H9 (cell line): ENCODE measurements around the gene ERC1. TPM values are rescaled to one million over a fixed set of nuclear protein-coding genes. Genes with fewer than 3 reads are reported as not detected.
A peak's percentile ranks its signal among the peaks of the same experiment; 100 is the strongest.

Experiments used
- DNase-seq: peaks from one replicate; pipeline ENCODE4 v3.0.0-alpha.2; 2017
- H2AFZ ChIP-seq: one replicate; pipeline ENCODE4 v1.6.1; 2013; ENCODE audit warnings: mild to moderate bottlenecking, low read length, control low read depth, moderate library complexity
- H2AK5ac ChIP-seq: 2 replicates; pipeline ENCODE4 v1.6.1; 2013; ENCODE audit warnings: low read length, control low read depth, mixed read lengths; ENCODE audit not compliant: insufficient read length
- H2BK120ac ChIP-seq: one replicate; pipeline ENCODE4 v1.6.1; 2013; ENCODE audit warnings: low read depth, mild to moderate bottlenecking, low read length, control low read depth, inconsistent platforms; ENCODE audit not compliant: poor library complexity, severe bottlenecking
- H2BK12ac ChIP-seq: 2 replicates; pipeline ENCODE4 v1.6.1; 2013; ENCODE audit warnings: low read length, control low read depth, mixed read lengths, low read depth; ENCODE audit not compliant: insufficient read length
- H2BK15ac ChIP-seq: 2 replicates; pipeline ENCODE4 v1.6.1; 2013; ENCODE audit warnings: low read depth, low read length, control low read depth
- H2BK20ac ChIP-seq: one replicate; pipeline ENCODE4 v1.6.1; 2013; ENCODE audit warnings: low read depth, mild to moderate bottlenecking, low read length, control low read depth, inconsistent platforms; ENCODE audit not compliant: poor library complexity, severe bottlenecking
- H2BK5ac ChIP-seq: 2 replicates; pipeline ENCODE4 v1.6.1; 2013; ENCODE audit warnings: low read length, control low read depth, mixed read lengths; ENCODE audit not compliant: insufficient read length
- H3K14ac ChIP-seq: 2 replicates; pipeline ENCODE4 v1.6.1; 2013; ENCODE audit warnings: low read length, control low read depth; ENCODE audit not compliant: insufficient read depth
- H3K18ac ChIP-seq: 2 replicates; pipeline ENCODE4 v1.6.1; 2013; ENCODE audit warnings: low read depth, mild to moderate bottlenecking, mixed read lengths, low read length, control low read depth; ENCODE audit not compliant: insufficient read length
- H3K23ac ChIP-seq: 2 replicates; pipeline ENCODE4 v1.6.1; 2013; ENCODE audit warnings: low read length, control low read depth, mixed read lengths, low read depth; ENCODE audit not compliant: insufficient read length
- H3K23me2 ChIP-seq: 2 replicates; pipeline ENCODE4 v1.6.1; 2013; ENCODE audit warnings: low read depth, mild to moderate bottlenecking, mixed read lengths, low read length, control low read depth; ENCODE audit not compliant: insufficient read length, poor library complexity, severe bottlenecking
- H3K27ac ChIP-seq: 2 replicates; pipeline ENCODE4 v1.5.1; 2013; ENCODE audit warnings: low read length, control low read depth, mixed read lengths, low read depth; ENCODE audit not compliant: insufficient read length
- H3K27me3 ChIP-seq: 2 replicates; pipeline ENCODE4 v1.6.1; 2013; ENCODE audit warnings: low read length, control low read depth, inconsistent platforms; ENCODE audit not compliant: insufficient read depth
- H3K4ac ChIP-seq: 2 replicates; pipeline ENCODE4 v1.6.1; 2013; ENCODE audit warnings: low read depth, mild to moderate bottlenecking, control low read depth, inconsistent platforms, low read length, moderate library complexity
- H3K4me1 ChIP-seq: 2 replicates; pipeline ENCODE4 v1.6.1; 2013; ENCODE audit warnings: low read length, control low read depth, inconsistent platforms; ENCODE audit not compliant: insufficient read depth
- H3K4me2 ChIP-seq: 2 replicates; pipeline ENCODE4 v1.6.1; 2013; ENCODE audit warnings: low read length, control low read depth, mixed read lengths; ENCODE audit not compliant: insufficient read length, insufficient read depth
- H3K56ac ChIP-seq: 2 replicates; pipeline ENCODE4 v1.6.1; 2013; ENCODE audit warnings: low read depth, mild to moderate bottlenecking, mixed read lengths, low read length, control low read depth; ENCODE audit not compliant: insufficient read length
- H3K79me1 ChIP-seq: 2 replicates; pipeline ENCODE4 v1.6.1; 2013; ENCODE audit warnings: low read depth, mild to moderate bottlenecking, moderate library complexity, low read length, control low read depth, inconsistent platforms; ENCODE audit not compliant: insufficient read depth, poor library complexity, severe bottlenecking
- H3K79me2 ChIP-seq: 2 replicates; pipeline ENCODE4 v1.6.1; 2013; ENCODE audit warnings: low read length, control low read depth, inconsistent platforms; ENCODE audit not compliant: insufficient read depth
- H3K9ac ChIP-seq: 2 replicates; pipeline ENCODE4 v1.6.1; 2013; ENCODE audit warnings: low read length, control low read depth, mixed read lengths; ENCODE audit not compliant: insufficient read length; ENCODE audit errors: extremely low read depth
- H3K9me3 ChIP-seq: one replicate; pipeline ENCODE4 v1.6.1; 2013; ENCODE audit warnings: low read depth, low read length, inconsistent platforms; ENCODE audit not compliant: control insufficient read depth
- H3T11ph ChIP-seq: one replicate; pipeline ENCODE4 v1.6.1; 2013; ENCODE audit warnings: mild to moderate bottlenecking, low read length, control low read depth, inconsistent platforms
- H4K20me1 ChIP-seq: one replicate; pipeline ENCODE4 v1.6.1; 2013; ENCODE audit not compliant: control insufficient read depth, insufficient read length, insufficient read depth
- H4K5ac ChIP-seq: 2 replicates; pipeline ENCODE4 v1.6.1; 2013; ENCODE audit warnings: low read depth, mild to moderate bottlenecking, mixed read lengths, low read length, control low read depth; ENCODE audit not compliant: insufficient read length
- H4K8ac ChIP-seq: replicated peaks from 2 replicates; pipeline ENCODE4 v1.6.1; 2013; ENCODE audit warnings: low read length, control low read depth, mixed read lengths, low read depth; ENCODE audit not compliant: insufficient read length
- H4K91ac ChIP-seq: 2 replicates; pipeline ENCODE4 v1.6.1; 2013; ENCODE audit warnings: low read depth, mild to moderate bottlenecking, moderate library complexity, mixed read lengths, low read length, control low read depth; ENCODE audit not compliant: insufficient read length
- H3K27ac Mint-ChIP-seq, 3 experiments: 2 replicates in 2 of 3; 3 replicates in 1 of 3; pipeline ENCODE4 v1.8.0; 2020 to 2021; ENCODE audit warnings: mixed read lengths in 3 of 3, mild to moderate bottlenecking in 1 of 3, moderate library complexity in 1 of 3
- H3K27me3 Mint-ChIP-seq: 2 replicates; pipeline ENCODE4 v1.8.0; 2021; ENCODE audit warnings: low read depth, mild to moderate bottlenecking, moderate library complexity, mixed read lengths
- H3K36me3 Mint-ChIP-seq, 3 experiments: 2 replicates in 2 of 3; 3 replicates in 1 of 3; pipeline ENCODE4 v1.8.0; 2020 to 2021; ENCODE audit warnings: low read depth in 3 of 3, mixed read lengths in 3 of 3; ENCODE audit not compliant: insufficient read depth in 1 of 3
- H3K4me1 Mint-ChIP-seq, 2 experiments: 2 replicates each; pipeline ENCODE4 v1.8.0; 2020; ENCODE audit warnings: mixed read lengths in 2 of 2
- H3K4me3 Mint-ChIP-seq, 2 experiments: 2 replicates in 1 of 2; 3 replicates in 1 of 2; pipeline ENCODE4 v1.8.0; 2020 to 2021; ENCODE audit warnings: mild to moderate bottlenecking in 2 of 2, mixed read lengths in 2 of 2, moderate library complexity in 1 of 2
- H3K9me3 Mint-ChIP-seq, 2 experiments: 2 replicates in 1 of 2; 3 replicates in 1 of 2; pipeline ENCODE4 v1.8.0; 2020; ENCODE audit warnings: mild to moderate bottlenecking in 2 of 2, mixed read lengths in 2 of 2, moderate library complexity in 1 of 2
- WGBS: extraction: QIAGEN DNeasy Blood & Tissue Kit; methylation state at CpG from one replicate; pipeline ENCODE4 v1.1.7; 2013; ENCODE audit warnings: missing lambda C conversion rate, low lambda C conversion rate, mixed read lengths; ENCODE audit not compliant: insufficient read length; ENCODE audit errors: extremely low coverage; 5-methylcytosine and 5-hydroxymethylcytosine counted together
- total RNA-seq: library from RNA; stranded (reverse); gene quantifications from 2 replicates; pipeline ENCODE4 v1.2.1, GENCODE V29; 2021
- TF ChIP-seq, protein P1 (sequence below): fragments of 200-600 bp; sonication (generic); conservative IDR thresholded peaks from 3 replicates; pipeline ENCODE4 v1.8.0; 2021; ENCODE audit warnings: antibody characterized with exemption, mild to moderate bottlenecking

The ERC1 gene
- total RNA-seq, 1 experiment from 2014 or later: 51.2 TPM

DNA sequence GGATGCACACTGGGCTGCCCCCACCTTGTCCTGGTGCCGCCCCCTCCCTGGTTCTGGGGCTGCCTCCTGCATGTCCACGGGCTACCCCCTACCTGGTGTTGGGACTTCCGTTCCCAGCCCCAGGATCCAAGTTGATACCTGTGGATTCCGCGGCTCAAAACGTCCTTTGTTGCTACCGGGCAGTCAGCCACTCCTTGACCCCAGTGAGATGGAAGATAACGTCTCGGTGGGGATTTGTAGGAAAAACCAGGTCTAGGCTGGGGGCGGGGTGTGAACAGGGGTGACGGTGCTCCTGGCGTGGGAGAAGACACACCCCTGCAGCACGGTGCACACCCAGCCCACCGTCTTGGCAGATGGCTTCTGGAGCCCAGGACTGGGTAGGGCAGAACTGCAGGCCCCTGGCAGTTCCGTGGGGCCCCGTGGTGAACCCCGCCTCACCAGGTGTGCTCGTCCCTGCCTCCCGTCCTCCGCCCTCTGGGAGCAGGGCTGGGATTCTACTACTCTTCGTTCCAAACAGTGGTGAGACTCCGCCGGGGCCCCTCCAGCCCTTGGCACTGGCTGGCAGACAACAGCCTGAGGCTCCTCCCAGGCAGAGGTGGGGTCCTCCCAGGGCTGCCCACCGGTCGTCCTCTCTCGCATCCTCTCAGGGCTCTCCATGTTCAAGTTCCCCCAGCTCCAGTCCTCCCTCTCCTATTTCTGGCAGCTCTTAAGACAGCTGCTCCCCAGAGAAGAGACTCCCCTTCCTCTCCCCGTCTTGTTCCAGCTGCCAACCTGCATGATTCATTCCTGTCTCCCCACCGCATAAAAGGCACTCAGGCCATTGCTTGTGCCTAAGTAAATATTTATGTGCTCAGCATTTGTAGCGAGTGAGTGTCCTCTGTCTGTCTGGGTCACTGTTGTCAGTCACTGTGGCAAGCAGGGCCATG lies 527.8 kb downstream of the ERC1 start:
- H3K4me1 ChIP-seq: peaks cover 5% of the 10 kb centered on the region; the same call in 1 of the 2 replicates
- no peak overlapping the region for H3K4me3 Mint-ChIP-seq
- H3K18ac ChIP-seq: no peak overlapping the region
- no peak overlapping the region for H2BK12ac ChIP-seq
- no peak overlapping the region for H2AFZ ChIP-seq
- H3K79me2 ChIP-seq: no peaks in the 10 kb centered on the region
- no peaks in the 10 kb centered on the region for H4K20me1 ChIP-seq
- H3K27me3 ChIP-seq: no peaks in the 10 kb centered on the region
- no peak overlapping the region for H3K14ac ChIP-seq
- no peaks in the 10 kb centered on the region for H3K9me3 ChIP-seq
- H3K27me3 Mint-ChIP-seq: peaks cover 4% of the 10 kb centered on the region; the same call in 1 of the 2 replicates
- no peak overlapping the region for H4K8ac ChIP-seq
- H3K23ac ChIP-seq: no peak overlapping the region
- no peak overlapping the region for H4K91ac ChIP-seq
- 0 out of 7 replicates have a peak overlapping the region, but pooled peaks of 1 of the 3 experiments have one; percentile 14 for H3K27ac Mint-ChIP-seq
- no peak overlapping the region for H3K4me2 ChIP-seq
- no peak overlapping the region for H3K4ac ChIP-seq
- no peak overlapping the region for H2AK5ac ChIP-seq
- no peak overlapping the region for H2BK20ac ChIP-seq
- no peak overlapping the region for H3K27ac ChIP-seq
- H2BK15ac ChIP-seq: no peak overlapping the region
- peaks cover 0 to 5% (median 0%) of the 10 kb centered on the region in 3 experiments; a peak in 4 of 7 replicates for H3K36me3 Mint-ChIP-seq
- peak; percentile 34 for DNase-seq
- no peaks in the 10 kb centered on the region for H3K79me1 ChIP-seq
- WGBS: no CpG with 5 or more reads among the region's 29 CpGs
- no peak overlapping the region for H3K56ac ChIP-seq
- H2BK5ac ChIP-seq: no peak overlapping the region
- H3K9me3 Mint-ChIP-seq: peaks cover 7 to 13% of the 10 kb centered on the region in 2 experiments
- H3K23me2 ChIP-seq: peaks cover 2% of the 10 kb centered on the region
- no peak overlapping the region for H3K9ac ChIP-seq
- TF ChIP-seq, protein P1, sequence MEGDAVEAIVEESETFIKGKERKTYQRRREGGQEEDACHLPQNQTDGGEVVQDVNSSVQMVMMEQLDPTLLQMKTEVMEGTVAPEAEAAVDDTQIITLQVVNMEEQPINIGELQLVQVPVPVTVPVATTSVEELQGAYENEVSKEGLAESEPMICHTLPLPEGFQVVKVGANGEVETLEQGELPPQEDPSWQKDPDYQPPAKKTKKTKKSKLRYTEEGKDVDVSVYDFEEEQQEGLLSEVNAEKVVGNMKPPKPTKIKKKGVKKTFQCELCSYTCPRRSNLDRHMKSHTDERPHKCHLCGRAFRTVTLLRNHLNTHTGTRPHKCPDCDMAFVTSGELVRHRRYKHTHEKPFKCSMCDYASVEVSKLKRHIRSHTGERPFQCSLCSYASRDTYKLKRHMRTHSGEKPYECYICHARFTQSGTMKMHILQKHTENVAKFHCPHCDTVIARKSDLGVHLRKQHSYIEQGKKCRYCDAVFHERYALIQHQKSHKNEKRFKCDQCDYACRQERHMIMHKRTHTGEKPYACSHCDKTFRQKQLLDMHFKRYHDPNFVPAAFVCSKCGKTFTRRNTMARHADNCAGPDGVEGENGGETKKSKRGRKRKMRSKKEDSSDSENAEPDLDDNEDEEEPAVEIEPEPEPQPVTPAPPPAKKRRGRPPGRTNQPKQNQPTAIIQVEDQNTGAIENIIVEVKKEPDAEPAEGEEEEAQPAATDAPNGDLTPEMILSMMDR: no peak
- H4K5ac ChIP-seq: no peak overlapping the region
- H3T11ph ChIP-seq: no peak overlapping the region
- no peak overlapping the region for H2BK120ac ChIP-seq
- peaks cover 13% of the 10 kb centered on the region in 2 experiments for H3K4me1 Mint-ChIP-seq
